HepG2 (cell line): ENCODE measurements around the gene RAB3IP.

Source experiments
- GTF2F1 ChIP-seq: fragments of 150-350 bp; IDR thresholded peaks from 2 replicates; pipeline ENCODE4 v1.6.1; 2014; ENCODE audit warnings: low read length
- HNF4A ChIP-seq: sonication (generic); formaldehyde crosslinking; IDR thresholded peaks from 2 replicates; pipeline ENCODE4 v1.4.0; 2020; ENCODE audit warnings: missing genetic modification reagents
- HNRNPL ChIP-seq: fragments of 200-400 bp; formaldehyde crosslinking; IDR thresholded peaks from 2 replicates; pipeline ENCODE4 v1.6.1; 2017; ENCODE audit warnings: mild to moderate bottlenecking, low read depth, low read length
- NFIC ChIP-seq: IDR thresholded peaks from 2 replicates; pipeline ENCODE4 v1.6.1; 2012; ENCODE audit warnings: mild to moderate bottlenecking, low read length, inconsistent platforms
- SKI ChIP-seq: fragments of 450-650 bp; IDR thresholded peaks from one replicate; pipeline ENCODE4 v1.6.1; 2018; ENCODE audit warnings: mild to moderate bottlenecking; ENCODE audit not compliant: partially characterized antibody
- SP140L ChIP-seq: sonication (generic); formaldehyde crosslinking; IDR thresholded peaks from 2 replicates; pipeline ENCODE4 v1.4.0; 2020; ENCODE audit warnings: missing genetic modification reagents, borderline replicate concordance
- SP2 ChIP-seq: sonication (generic); formaldehyde crosslinking; IDR thresholded peaks from 2 replicates; pipeline ENCODE4 v1.5.1; 2020; ENCODE audit warnings: mild to moderate bottlenecking, missing genetic modification reagents
- ZBTB7A ChIP-seq: sonication (generic); formaldehyde crosslinking; IDR thresholded peaks from 2 replicates; pipeline ENCODE4 v1.8.0; 2022; ENCODE audit warnings: mild to moderate bottlenecking, missing genetic modification reagents
- ZNF160 ChIP-seq: sonication (generic); formaldehyde crosslinking; IDR thresholded peaks from 2 replicates; pipeline ENCODE4 v1.8.0; 2022; ENCODE audit warnings: mild to moderate bottlenecking, inconsistent platforms, missing genetic modification reagents
- ZNF883 ChIP-seq: sonication (generic); formaldehyde crosslinking; IDR thresholded peaks from 2 replicates; pipeline ENCODE4 v1.5.1; 2020; ENCODE audit warnings: mild to moderate bottlenecking, missing genetic modification reagents; ENCODE audit errors: not compliant biosample characterization
- TF ChIP-seq, protein P1 (sequence below): sonication (generic); formaldehyde crosslinking; IDR thresholded peaks from 2 replicates; pipeline ENCODE4 v1.5.0; 2020; ENCODE audit warnings: mild to moderate bottlenecking, missing genetic modification reagents, moderate library complexity
- TF ChIP-seq, protein P2 (sequence below): sonication (generic); formaldehyde crosslinking; IDR thresholded peaks from 2 replicates; pipeline ENCODE4 v1.4.0; 2020; ENCODE audit warnings: mild to moderate bottlenecking, low read depth, missing genetic modification reagents
- TF ChIP-seq, protein P3 (sequence below): sonication (generic); formaldehyde crosslinking; IDR thresholded peaks from 2 replicates; pipeline ENCODE4 v1.8.1; 2023; ENCODE audit warnings: mild to moderate bottlenecking, missing genetic modification reagents
- TF ChIP-seq, protein P4 (sequence below): sonication (generic); formaldehyde crosslinking; IDR thresholded peaks from 2 replicates; pipeline ENCODE4 v1.4.0; 2020; ENCODE audit warnings: missing genetic modification reagents

DNA sequence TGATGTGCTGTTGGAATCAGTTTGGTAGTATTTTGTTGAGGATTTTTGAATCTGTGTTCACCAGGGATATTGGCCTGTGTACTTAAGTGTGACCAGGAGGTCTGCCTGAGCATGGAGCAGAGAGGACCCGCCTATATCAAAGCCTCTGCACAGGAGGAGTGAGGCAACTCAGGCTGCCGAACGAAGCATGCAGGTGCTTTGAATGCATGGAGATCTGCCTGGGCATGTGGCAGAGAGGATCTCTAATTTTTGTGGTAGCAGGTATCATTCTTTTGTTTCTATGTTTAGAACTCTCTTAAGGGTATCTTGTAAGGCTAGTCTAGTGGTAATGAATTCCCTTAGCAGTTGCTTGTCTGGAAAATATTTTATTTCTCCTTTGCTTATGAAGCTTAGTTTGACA lies 26.9 kb downstream of the RAB3IP start:
- TF ChIP-seq ZNF160 (no peak), HNRNPL (no peak), SP140L (CRISPR knock-in tag) (no peak), HNF4A (CRISPR knock-in tag) (no peak), GTF2F1 (no peak), SKI (no peak), NFIC (no peak), SP2 (CRISPR knock-in tag) (no peak), ZBTB7A (CRISPR knock-in tag) (no peak), ZNF883 (CRISPR knock-in tag) (no peak)
- TF ChIP-seq, protein P1, sequence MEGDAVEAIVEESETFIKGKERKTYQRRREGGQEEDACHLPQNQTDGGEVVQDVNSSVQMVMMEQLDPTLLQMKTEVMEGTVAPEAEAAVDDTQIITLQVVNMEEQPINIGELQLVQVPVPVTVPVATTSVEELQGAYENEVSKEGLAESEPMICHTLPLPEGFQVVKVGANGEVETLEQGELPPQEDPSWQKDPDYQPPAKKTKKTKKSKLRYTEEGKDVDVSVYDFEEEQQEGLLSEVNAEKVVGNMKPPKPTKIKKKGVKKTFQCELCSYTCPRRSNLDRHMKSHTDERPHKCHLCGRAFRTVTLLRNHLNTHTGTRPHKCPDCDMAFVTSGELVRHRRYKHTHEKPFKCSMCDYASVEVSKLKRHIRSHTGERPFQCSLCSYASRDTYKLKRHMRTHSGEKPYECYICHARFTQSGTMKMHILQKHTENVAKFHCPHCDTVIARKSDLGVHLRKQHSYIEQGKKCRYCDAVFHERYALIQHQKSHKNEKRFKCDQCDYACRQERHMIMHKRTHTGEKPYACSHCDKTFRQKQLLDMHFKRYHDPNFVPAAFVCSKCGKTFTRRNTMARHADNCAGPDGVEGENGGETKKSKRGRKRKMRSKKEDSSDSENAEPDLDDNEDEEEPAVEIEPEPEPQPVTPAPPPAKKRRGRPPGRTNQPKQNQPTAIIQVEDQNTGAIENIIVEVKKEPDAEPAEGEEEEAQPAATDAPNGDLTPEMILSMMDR (CRISPR knock-in tag): no peak
- TF ChIP-seq, protein P2, sequence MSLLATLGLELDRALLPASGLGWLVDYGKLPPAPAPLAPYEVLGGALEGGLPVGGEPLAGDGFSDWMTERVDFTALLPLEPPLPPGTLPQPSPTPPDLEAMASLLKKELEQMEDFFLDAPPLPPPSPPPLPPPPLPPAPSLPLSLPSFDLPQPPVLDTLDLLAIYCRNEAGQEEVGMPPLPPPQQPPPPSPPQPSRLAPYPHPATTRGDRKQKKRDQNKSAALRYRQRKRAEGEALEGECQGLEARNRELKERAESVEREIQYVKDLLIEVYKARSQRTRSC (CRISPR knock-in tag): no peak
- TF ChIP-seq, protein P3, sequence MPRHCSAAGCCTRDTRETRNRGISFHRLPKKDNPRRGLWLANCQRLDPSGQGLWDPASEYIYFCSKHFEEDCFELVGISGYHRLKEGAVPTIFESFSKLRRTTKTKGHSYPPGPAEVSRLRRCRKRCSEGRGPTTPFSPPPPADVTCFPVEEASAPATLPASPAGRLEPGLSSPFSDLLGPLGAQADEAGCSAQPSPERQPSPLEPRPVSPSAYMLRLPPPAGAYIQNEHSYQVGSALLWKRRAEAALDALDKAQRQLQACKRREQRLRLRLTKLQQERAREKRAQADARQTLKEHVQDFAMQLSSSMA (CRISPR knock-in tag): no peak
- TF ChIP-seq, protein P4, sequence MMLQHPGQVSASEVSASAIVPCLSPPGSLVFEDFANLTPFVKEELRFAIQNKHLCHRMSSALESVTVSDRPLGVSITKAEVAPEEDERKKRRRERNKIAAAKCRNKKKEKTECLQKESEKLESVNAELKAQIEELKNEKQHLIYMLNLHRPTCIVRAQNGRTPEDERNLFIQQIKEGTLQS: no peak
